ENCODE results near the gene ABHD8. TPM values are rescaled to one million over a fixed set of nuclear protein-coding genes. Genes with fewer than 3 reads are reported as not detected.

The ABHD8 gene
- total and polyA plus RNA-seq, 2 of the 4 experiments (the other 2 are of a cell fraction): 3.9 to 10.2 TPM

DNA sequence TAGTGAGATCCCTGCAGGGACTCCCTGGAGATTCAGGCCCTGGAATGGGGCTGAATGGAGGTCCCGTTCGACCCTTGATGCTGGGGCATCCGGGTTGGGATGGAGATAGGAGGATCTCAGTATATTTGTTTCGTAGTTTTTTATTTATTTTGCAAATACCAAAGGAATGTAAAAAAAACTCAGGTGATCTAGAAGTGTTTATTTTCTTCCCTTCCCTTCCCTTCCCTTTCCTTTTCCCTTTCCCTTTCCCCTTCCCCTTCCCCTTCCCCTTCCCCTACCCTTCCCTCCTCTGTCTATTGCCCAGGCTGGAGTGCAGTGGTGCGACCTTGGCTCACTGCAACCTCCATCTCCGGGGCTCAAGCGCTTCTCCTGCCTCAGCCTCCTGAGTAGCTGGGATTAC, 38.6 kb upstream of the ABHD8 start:
- intact Hi-C loops (cut with micrococcal nuclease) (no loop called here), dilution Hi-C loops (cut with HindIII; ENCODE audit: low sequenced_read_pairs, unreplicated experiment) (no loop called here), in situ Hi-C loops (cut with MboI; ENCODE audit: low sequenced_read_pairs) (no loop called here)
- CTCF ChIA-PET: no interaction called here
- H3K9me3 ChIP-seq (ENCODE audit: control insufficient read depth, insufficient read depth, low read length): no peaks in the 10 kb centered on the region
- H2BK15ac ChIP-seq (ENCODE audit: low read depth, low read length): no peak overlapping the region
- no peak overlapping the region for H3K9ac ChIP-seq (ENCODE audit: low read depth, low read length)
- no peak overlapping the region for H3K18ac ChIP-seq (ENCODE audit: low read depth, low read length)
- H3K27me3 ChIP-seq (ENCODE audit: control insufficient read depth, insufficient read depth, low read length): no peaks in the 10 kb centered on the region
- no peak overlapping the region for H2BK120ac ChIP-seq (ENCODE audit: low read depth, low read length)
- BruUV-seq (replicated peaks): no TSS peak
- H3K14ac ChIP-seq (replicated peaks; ENCODE audit: low read depth, low read length): no peak overlapping the region
- no peak overlapping the region for H2AK5ac ChIP-seq (ENCODE audit: low read depth, low read length)
- ATAC-seq (ENCODE audit: low read depth): no peak
- DNase-seq: no peak
- POLR2A ChIA-PET (ENCODE audit: unreplicated experiment): no interaction called here
- H2BK5ac ChIP-seq (ENCODE audit: low read depth, low read length, poor library complexity, severe bottlenecking): no peak overlapping the region
- no peak for TF ChIP-seq RFX5 (IDR thresholded peaks at IDR 0.05; ENCODE audit: low read depth, low read length)
- no peak for TF ChIP-seq MAFK (IDR thresholded peaks at IDR 0.05; ENCODE audit: low read depth, low read length)
- TF ChIP-seq, protein P1, sequence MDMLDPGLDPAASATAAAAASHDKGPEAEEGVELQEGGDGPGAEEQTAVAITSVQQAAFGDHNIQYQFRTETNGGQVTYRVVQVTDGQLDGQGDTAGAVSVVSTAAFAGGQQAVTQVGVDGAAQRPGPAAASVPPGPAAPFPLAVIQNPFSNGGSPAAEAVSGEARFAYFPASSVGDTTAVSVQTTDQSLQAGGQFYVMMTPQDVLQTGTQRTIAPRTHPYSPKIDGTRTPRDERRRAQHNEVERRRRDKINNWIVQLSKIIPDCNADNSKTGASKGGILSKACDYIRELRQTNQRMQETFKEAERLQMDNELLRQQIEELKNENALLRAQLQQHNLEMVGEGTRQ (IDR thresholded peaks at IDR 0.05; ENCODE audit: low read depth, low read length): no peak
- no peak for TF ChIP-seq FOS (IDR thresholded peaks at IDR 0.05; ENCODE audit: low read depth, low read length)
- TF ChIP-seq, protein P2, sequence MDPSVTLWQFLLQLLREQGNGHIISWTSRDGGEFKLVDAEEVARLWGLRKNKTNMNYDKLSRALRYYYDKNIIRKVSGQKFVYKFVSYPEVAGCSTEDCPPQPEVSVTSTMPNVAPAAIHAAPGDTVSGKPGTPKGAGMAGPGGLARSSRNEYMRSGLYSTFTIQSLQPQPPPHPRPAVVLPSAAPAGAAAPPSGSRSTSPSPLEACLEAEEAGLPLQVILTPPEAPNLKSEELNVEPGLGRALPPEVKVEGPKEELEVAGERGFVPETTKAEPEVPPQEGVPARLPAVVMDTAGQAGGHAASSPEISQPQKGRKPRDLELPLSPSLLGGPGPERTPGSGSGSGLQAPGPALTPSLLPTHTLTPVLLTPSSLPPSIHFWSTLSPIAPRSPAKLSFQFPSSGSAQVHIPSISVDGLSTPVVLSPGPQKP (IDR thresholded peaks at IDR 0.05; ENCODE audit: borderline replicate concordance, low read depth, low read length): no peak
- TF ChIP-seq MXI1 (IDR thresholded peaks at IDR 0.05; ENCODE audit: borderline replicate concordance, low read depth, low read length): no peak
- no peak for TF ChIP-seq RCOR1 (IDR thresholded peaks at IDR 0.05; ENCODE audit: insufficient replicate concordance, low read length)
- TF ChIP-seq CEBPB (IDR thresholded peaks at IDR 0.05; ENCODE audit: low read depth, low read length): no peak
- no peak for TF ChIP-seq NFE2L2 (IDR thresholded peaks at IDR 0.05; ENCODE audit: low read depth, low read length)
- no peak for TF ChIP-seq BHLHE40 (IDR thresholded peaks at IDR 0.05; ENCODE audit: low read depth, low read length)
- TF ChIP-seq RAD21 (IDR thresholded peaks at IDR 0.05; ENCODE audit: low read length): no peak
- TF ChIP-seq, protein P3, sequence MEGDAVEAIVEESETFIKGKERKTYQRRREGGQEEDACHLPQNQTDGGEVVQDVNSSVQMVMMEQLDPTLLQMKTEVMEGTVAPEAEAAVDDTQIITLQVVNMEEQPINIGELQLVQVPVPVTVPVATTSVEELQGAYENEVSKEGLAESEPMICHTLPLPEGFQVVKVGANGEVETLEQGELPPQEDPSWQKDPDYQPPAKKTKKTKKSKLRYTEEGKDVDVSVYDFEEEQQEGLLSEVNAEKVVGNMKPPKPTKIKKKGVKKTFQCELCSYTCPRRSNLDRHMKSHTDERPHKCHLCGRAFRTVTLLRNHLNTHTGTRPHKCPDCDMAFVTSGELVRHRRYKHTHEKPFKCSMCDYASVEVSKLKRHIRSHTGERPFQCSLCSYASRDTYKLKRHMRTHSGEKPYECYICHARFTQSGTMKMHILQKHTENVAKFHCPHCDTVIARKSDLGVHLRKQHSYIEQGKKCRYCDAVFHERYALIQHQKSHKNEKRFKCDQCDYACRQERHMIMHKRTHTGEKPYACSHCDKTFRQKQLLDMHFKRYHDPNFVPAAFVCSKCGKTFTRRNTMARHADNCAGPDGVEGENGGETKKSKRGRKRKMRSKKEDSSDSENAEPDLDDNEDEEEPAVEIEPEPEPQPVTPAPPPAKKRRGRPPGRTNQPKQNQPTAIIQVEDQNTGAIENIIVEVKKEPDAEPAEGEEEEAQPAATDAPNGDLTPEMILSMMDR (conservative IDR thresholded peaks at IDR 0.05; ENCODE audit: low read depth, low read length): no peak
- TF ChIP-seq CHD1 (IDR thresholded peaks at IDR 0.05; ENCODE audit: low read depth, low read length): no peak
- TF ChIP-seq POLR2A (IDR thresholded peaks at IDR 0.05; ENCODE audit: low read depth, low read length): no peak
- peaks cover 7 to 15% of the 10 kb centered on the region in 2 experiments; a peak in 3 of 4 replicates for H3K79me1 ChIP-seq (ENCODE audit: low read depth in 1 of 2, low read length in 2 of 2)
- no peaks in the 10 kb centered on the region for H3K9me1 ChIP-seq (ENCODE audit: insufficient read depth, low read length)
- no peak overlapping the region for H3K23ac ChIP-seq (ENCODE audit: low read depth, low read length)
- H3K4me2 ChIP-seq (ENCODE audit: low read depth, low read length): no peak overlapping the region
- no peak overlapping the region for H4K5ac ChIP-seq (ENCODE audit: low read depth, low read length)
- H2AFZ ChIP-seq (replicated peaks; ENCODE audit: low read length, poor library complexity): no peak overlapping the region
- H3K36me3 ChIP-seq (ENCODE audit: control insufficient read depth, insufficient read depth, low read length): peaks cover 5% of the 10 kb centered on the region; the same call in 1 of the 2 replicates
- 88% methylated on average over 1 of the region's 7 CpGs; no CpG with 5 or more reads in 1 of the 2 experiments for WGBS, 2 experiments (ENCODE audit: extremely low coverage in 2 of 2, insufficient read length in 1 of 2)
- no peak overlapping the region for H3K56ac ChIP-seq (ENCODE audit: extremely low read depth, insufficient read depth, low read length)
- H2AK9ac ChIP-seq (replicated peaks; ENCODE audit: low read depth, low read length, poor library complexity): no peak overlapping the region
- H4K20me1 ChIP-seq (ENCODE audit: insufficient read depth, low read length): no peaks in the 10 kb centered on the region
- H4K91ac ChIP-seq (ENCODE audit: insufficient read depth, low read depth, low read length): no peak overlapping the region
- no peak overlapping the region for H4K8ac ChIP-seq (ENCODE audit: low read depth in 2 of 2, low read length in 2 of 2)
- no peak overlapping the region for H2BK20ac ChIP-seq (ENCODE audit: low read depth, low read length)
- no peak overlapping the region for H3K4me3 ChIP-seq (ENCODE audit: insufficient read depth, low read depth, low read length)
- no peak overlapping the region for H3K27ac ChIP-seq (ENCODE audit: insufficient read depth, low read length)
- H3K4ac ChIP-seq (ENCODE audit: low read depth, low read length): no peak overlapping the region
- H3K4me1 ChIP-seq (ENCODE audit: control insufficient read depth, insufficient read depth, low read length): peaks cover 4% of the 10 kb centered on the region

Data from IMR-90 (cell line).